Measurements from ENCODE around the gene OR5K4. TPM values are rescaled to one million over a fixed set of nuclear protein-coding genes. Genes with fewer than 3 reads are reported as not detected.

Gene OR5K4
- not detected for total RNA-seq

GRCh38 chr3:98353554-98353953 lies at the start of gene OR5K4:
Gene OR5K4, plus strand, starts transcription at chr3:98353854. Its CDS starts 0 bp downstream, at chr3:98353854.
- H3K27ac Mint-ChIP-seq, result no peak within 1 kb of the TSS
- H3K36me3 Mint-ChIP-seq, result no peaks in the 10 kb centered on the region
- peaks cover 11% of the 10 kb centered on the region for H3K27me3 Mint-ChIP-seq
- H3K4me1 Mint-ChIP-seq, result no peaks in the 10 kb centered on the region
- H3K9me3 Mint-ChIP-seq, result peaks cover 4% of the 10 kb centered on the region
- H3K4me3 Mint-ChIP-seq, result no peak within 1 kb of the TSS
- DNase-seq, result no peak

GRCh38 chr3:98322101-98322500 lies 31.6 kb upstream of the OR5K4 start:
- Mint-ChIP-seq H3K9me3 (no peaks in the 10 kb centered on the region), H3K27ac (no peak overlapping the region), H3K4me1 (no peaks in the 10 kb centered on the region), H3K4me3 (no peak overlapping the region), H3K27me3 (peaks cover 14% of the 10 kb centered on the region), H3K36me3 (no peaks in the 10 kb centered on the region)
- DNase-seq, result no peak

- Mint-ChIP-seq H3K36me3 (no peaks in the 10 kb centered on the region), H3K27ac (no peak overlapping the region), H3K4me3 (no peak overlapping the region), H3K4me1 (no peaks in the 10 kb centered on the region), H3K9me3 (no peaks in the 10 kb centered on the region), H3K27me3 (peaks cover 20% of the 10 kb centered on the region)
- no peak for DNase-seq
These were observed 31.0 kb upstream of the OR5K4 start for GRCh38 chr3:98322686-98323085.

GRCh38 chr3:98323425-98323824 lies 30.2 kb upstream of the OR5K4 start:
- no peaks in the 10 kb centered on the region for H3K4me1 Mint-ChIP-seq
- DNase-seq, result no peak
- no peaks in the 10 kb centered on the region for H3K9me3 Mint-ChIP-seq
- no peak overlapping the region for H3K4me3 Mint-ChIP-seq
- H3K27me3 Mint-ChIP-seq, result peaks cover 25% of the 10 kb centered on the region
- no peak overlapping the region for H3K27ac Mint-ChIP-seq
- no peaks in the 10 kb centered on the region for H3K36me3 Mint-ChIP-seq

GRCh38 chr3:98325055-98325454 lies 28.6 kb upstream of the OR5K4 start:
- Mint-ChIP-seq H3K4me3 (no peak overlapping the region), H3K36me3 (no peaks in the 10 kb centered on the region), H3K9me3 (no peaks in the 10 kb centered on the region), H3K27ac (no peak overlapping the region), H3K4me1 (no peaks in the 10 kb centered on the region), H3K27me3 (peaks cover 32% of the 10 kb centered on the region)
- DNase-seq, result no peak

- H3K4me3 Mint-ChIP-seq, result no peak overlapping the region
- peaks cover 37% of the 10 kb centered on the region for H3K27me3 Mint-ChIP-seq
- H3K36me3 Mint-ChIP-seq, result no peaks in the 10 kb centered on the region
- no peak for DNase-seq
- no peaks in the 10 kb centered on the region for H3K4me1 Mint-ChIP-seq
- no peaks in the 10 kb centered on the region for H3K9me3 Mint-ChIP-seq
- H3K27ac Mint-ChIP-seq, result no peak overlapping the region
These were observed 27.4 kb upstream of the OR5K4 start for GRCh38 chr3:98326105-98326893.

GRCh38 chr3:98326945-98327344 lies 26.7 kb upstream of the OR5K4 start:
- no peak for DNase-seq
- Mint-ChIP-seq H3K27ac (no peak overlapping the region), H3K4me3 (no peak overlapping the region), H3K36me3 (no peaks in the 10 kb centered on the region), H3K27me3 (peaks cover 43% of the 10 kb centered on the region), H3K4me1 (no peaks in the 10 kb centered on the region), H3K9me3 (no peaks in the 10 kb centered on the region)

- Mint-ChIP-seq H3K4me3 (no peak overlapping the region), H3K36me3 (no peaks in the 10 kb centered on the region), H3K27me3 (peaks cover 48% of the 10 kb centered on the region), H3K9me3 (no peaks in the 10 kb centered on the region), H3K27ac (no peak overlapping the region), H3K4me1 (no peaks in the 10 kb centered on the region)
- no peak for DNase-seq
These were observed 24.7 kb upstream of the OR5K4 start for GRCh38 chr3:98328933-98329332.

- DNase-seq, result peak; percentile 20
- Mint-ChIP-seq H3K4me3 (no peak overlapping the region), H3K4me1 (no peaks in the 10 kb centered on the region), H3K36me3 (no peaks in the 10 kb centered on the region), H3K27ac (no peak overlapping the region), H3K27me3 (peaks cover 55% of the 10 kb centered on the region), H3K9me3 (no peaks in the 10 kb centered on the region)
These were observed 24.1 kb upstream of the OR5K4 start for GRCh38 chr3:98329392-98330124.

GRCh38 chr3:98331329-98331728 lies 22.3 kb upstream of the OR5K4 start:
- H3K27ac Mint-ChIP-seq, result no peak overlapping the region
- no peak for DNase-seq
- H3K9me3 Mint-ChIP-seq, result no peaks in the 10 kb centered on the region
- H3K36me3 Mint-ChIP-seq, result no peaks in the 10 kb centered on the region
- peaks cover 54% of the 10 kb centered on the region for H3K27me3 Mint-ChIP-seq
- H3K4me3 Mint-ChIP-seq, result no peak overlapping the region
- no peaks in the 10 kb centered on the region for H3K4me1 Mint-ChIP-seq

- no peaks in the 10 kb centered on the region for H3K36me3 Mint-ChIP-seq
These were observed 19.6 kb upstream of the OR5K4 start for GRCh38 chr3:98333989-98334606.

GRCh38 chr3:98339031-98339430 lies 14.6 kb upstream of the OR5K4 start:
- no peak for DNase-seq
- Mint-ChIP-seq H3K4me1 (no peaks in the 10 kb centered on the region), H3K27ac (no peak overlapping the region), H3K9me3 (no peaks in the 10 kb centered on the region), H3K27me3 (peaks cover 28% of the 10 kb centered on the region), H3K4me3 (no peak overlapping the region), H3K36me3 (no peaks in the 10 kb centered on the region)

More at GRCh38 chr3:98333989-98334606, 19.6 kb upstream of the OR5K4 start:
- no peaks in the 10 kb centered on the region for H3K4me1 Mint-ChIP-seq
- no peak overlapping the region for H3K27ac Mint-ChIP-seq
- H3K4me3 Mint-ChIP-seq, result no peak overlapping the region
- peaks cover 36% of the 10 kb centered on the region for H3K27me3 Mint-ChIP-seq
- no peaks in the 10 kb centered on the region for H3K9me3 Mint-ChIP-seq
- no peak for DNase-seq

- DNase-seq, result no peak
- H3K27ac Mint-ChIP-seq, result no peak overlapping the region
- no peak overlapping the region for H3K4me3 Mint-ChIP-seq
- no peaks in the 10 kb centered on the region for H3K4me1 Mint-ChIP-seq
- no peaks in the 10 kb centered on the region for H3K9me3 Mint-ChIP-seq
- no peaks in the 10 kb centered on the region for H3K36me3 Mint-ChIP-seq
- peaks cover 25% of the 10 kb centered on the region for H3K27me3 Mint-ChIP-seq
These were observed 11.9 kb upstream of the OR5K4 start for GRCh38 chr3:98341758-98342157.

GRCh38 chr3:98343647-98344507 lies 9.8 kb upstream of the OR5K4 start:
- peak; percentile 8 for DNase-seq
- H3K4me3 Mint-ChIP-seq, result no peak overlapping the region
- peaks cover 25% of the 10 kb centered on the region for H3K27me3 Mint-ChIP-seq
- H3K27ac Mint-ChIP-seq, result no peak overlapping the region
- H3K36me3 Mint-ChIP-seq, result no peaks in the 10 kb centered on the region
- no peaks in the 10 kb centered on the region for H3K9me3 Mint-ChIP-seq
- H3K4me1 Mint-ChIP-seq, result no peaks in the 10 kb centered on the region

GRCh38 chr3:98350082-98350481 lies 3.6 kb upstream of the OR5K4 start:
- Mint-ChIP-seq H3K27ac (no peak overlapping the region), H3K9me3 (no peaks in the 10 kb centered on the region), H3K27me3 (peaks cover 12% of the 10 kb centered on the region), H3K4me3 (no peak overlapping the region), H3K36me3 (no peaks in the 10 kb centered on the region), H3K4me1 (no peaks in the 10 kb centered on the region)
- DNase-seq, result no peak
